Gastrocnemius medialis (tissue), 4 donors: ENCODE measurements around the gene BCAP29. TPM values are rescaled to one million over a fixed set of nuclear protein-coding genes. Genes with fewer than 3 reads are reported as not detected.
A peak's percentile ranks its signal among the peaks of the same experiment; 100 is the strongest.

ENCODE experiments used
- ATAC-seq, 2 donors: fragments of 150-250 bp; one replicate each; pipeline ENCODE4 v1.9.1; 2016
- DNase-seq, 2 donors: peaks; one replicate each; pipeline ENCODE4 v3.0.0-alpha.2; 2019
- H3K27ac ChIP-seq, 4 donors: fragments of 200-600 bp; sonication (generic); 1 replicate in 1 of 4; 2 replicates in 3 of 4; pipeline ENCODE4 v1.5.1; 2016 to 2018; ENCODE audit warnings: mild to moderate bottlenecking in 2 of 4, moderate library complexity in 1 of 4
- H3K27me3 ChIP-seq, 3 donors: fragments of 200-600 bp; sonication (generic) in 2 of 3; 1 replicate in 1 of 3; 2 replicates in 2 of 3; pipeline versions ENCODE4 v1.5.1 to v1.6.0; 2016 to 2019; ENCODE audit warnings: mild to moderate bottlenecking in 1 of 3, moderate library complexity in 1 of 3
- H3K36me3 ChIP-seq, 2 donors: fragments of 200-600 bp; sonication (generic) in 1 of 2; one replicate each; pipeline ENCODE4 v1.5.1; 2017 to 2018
- H3K4me1 ChIP-seq, 2 donors: fragments of 200-600 bp; sonication (generic) in 1 of 2; one replicate each; pipeline ENCODE4 v1.5.1; 2016 to 2017; ENCODE audit warnings: mild to moderate bottlenecking in 2 of 2
- H3K4me3 ChIP-seq, 4 donors: fragments of 200-600 bp; sonication (generic) in 3 of 4; 1 replicate in 1 of 4; 2 replicates in 3 of 4; pipeline ENCODE4 v1.5.1; 2016 to 2019; ENCODE audit warnings: mild to moderate bottlenecking in 2 of 4
- H3K9me3 ChIP-seq, 3 donors: fragments of 200-600 bp; sonication (generic) in 2 of 3; 1 replicate in 1 of 3; 2 replicates in 2 of 3; pipeline ENCODE4 v1.5.1; 2016 to 2019
- POLR2A ChIP-seq, 2 donors: fragments of 450-650 bp; IDR thresholded peaks; one replicate each; pipeline ENCODE4 v1.6.1; 2017; ENCODE audit warnings: antibody characterized with exemption in 2 of 2, mild to moderate bottlenecking in 2 of 2, moderate library complexity in 2 of 2
- in situ Hi-C, 4 donors: fragments of 200-750 bp; cut with MboI; loops; one replicate each; pipeline versions ENCODE4 v1.15.0 to v1.8.0; 2017; ENCODE audit warnings: low sequenced_read_pairs in 4 of 4
- intact Hi-C: fragments of 100-400 bp; cut with DNase I; formaldehyde crosslinking; loops from one replicate; pipeline ENCODE4 v1.15.1; 2023; ENCODE audit warnings: low total_unique reads
- total RNA-seq, 4 donors: library from RNA; depleted of rRNA; stranded (reverse); fragments of >200 nt; gene quantifications; one replicate each; pipeline versions ENCODE4 v1.1.0 to v1.2.3, GENCODE V29; 2016
- TF ChIP-seq, protein P1 (sequence below), 5 experiments: fragments of 450-650 bp in 3 of 5; fragments of 200-600 bp in 2 of 5; sonication (generic) in 2 of 5; IDR thresholded peaks in 4 of 5; conservative IDR thresholded peaks in 1 of 5; 1 replicate in 4 of 5; 2 replicates in 1 of 5; pipeline ENCODE4 v1.5.1; 2016 to 2019; ENCODE audit warnings: antibody characterized with exemption in 5 of 5, mild to moderate bottlenecking in 3 of 5, moderate library complexity in 3 of 5

Gene BCAP29
- total RNA-seq, 4 donors from 2014 or later = 125 to 152 (median 129) TPM

DNA sequence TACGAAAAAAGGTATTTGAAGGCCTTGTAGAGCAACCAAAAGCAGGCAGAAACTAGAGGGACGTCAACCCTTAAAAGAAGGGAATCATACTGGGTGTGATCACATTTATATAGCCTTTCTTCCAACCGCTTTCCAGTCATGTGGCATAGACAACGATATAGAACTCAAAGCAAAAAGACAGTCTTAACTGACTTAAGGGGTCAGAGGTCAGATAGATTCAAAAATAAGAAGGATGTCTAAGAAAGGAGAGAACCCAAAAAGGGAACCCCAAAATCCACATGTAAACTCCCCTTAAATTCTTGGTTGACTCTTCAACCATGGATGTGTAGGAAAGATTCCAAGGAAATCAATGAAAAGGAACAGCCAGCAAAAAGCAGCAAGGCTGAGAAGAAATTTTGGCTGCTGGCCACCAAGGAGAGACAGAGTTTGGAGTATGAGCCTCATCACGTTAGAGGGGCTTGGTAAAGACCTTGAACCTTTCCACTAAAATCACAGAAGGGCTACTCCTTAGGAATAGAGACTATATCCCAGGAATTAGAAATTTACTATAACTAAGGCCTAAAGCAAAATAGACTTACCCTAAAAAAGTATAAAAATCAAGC lies 8.6 kb downstream of the BCAP29 start:
- H3K4me1 ChIP-seq = no peaks in the 10 kb centered on the region
- H3K4me3 ChIP-seq = no peak overlapping the region
- intact Hi-C loops = no loop called here
- no peaks in the 10 kb centered on the region for H3K9me3 ChIP-seq
- H3K27ac ChIP-seq = no peak overlapping the region
- H3K27me3 ChIP-seq = no peaks in the 10 kb centered on the region
- no peak for TF ChIP-seq POLR2A (IDR thresholded peaks at IDR 0.05)
- TF ChIP-seq, protein P1, sequence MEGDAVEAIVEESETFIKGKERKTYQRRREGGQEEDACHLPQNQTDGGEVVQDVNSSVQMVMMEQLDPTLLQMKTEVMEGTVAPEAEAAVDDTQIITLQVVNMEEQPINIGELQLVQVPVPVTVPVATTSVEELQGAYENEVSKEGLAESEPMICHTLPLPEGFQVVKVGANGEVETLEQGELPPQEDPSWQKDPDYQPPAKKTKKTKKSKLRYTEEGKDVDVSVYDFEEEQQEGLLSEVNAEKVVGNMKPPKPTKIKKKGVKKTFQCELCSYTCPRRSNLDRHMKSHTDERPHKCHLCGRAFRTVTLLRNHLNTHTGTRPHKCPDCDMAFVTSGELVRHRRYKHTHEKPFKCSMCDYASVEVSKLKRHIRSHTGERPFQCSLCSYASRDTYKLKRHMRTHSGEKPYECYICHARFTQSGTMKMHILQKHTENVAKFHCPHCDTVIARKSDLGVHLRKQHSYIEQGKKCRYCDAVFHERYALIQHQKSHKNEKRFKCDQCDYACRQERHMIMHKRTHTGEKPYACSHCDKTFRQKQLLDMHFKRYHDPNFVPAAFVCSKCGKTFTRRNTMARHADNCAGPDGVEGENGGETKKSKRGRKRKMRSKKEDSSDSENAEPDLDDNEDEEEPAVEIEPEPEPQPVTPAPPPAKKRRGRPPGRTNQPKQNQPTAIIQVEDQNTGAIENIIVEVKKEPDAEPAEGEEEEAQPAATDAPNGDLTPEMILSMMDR (IDR thresholded peaks at IDR 0.05 in 4 of 5, conservative IDR thresholded peaks at IDR 0.05 in 1 of 5) = no peak
- in situ Hi-C loops = loop anchor here in 3 of 4 donors (25.0 kb wide), 2 partner anchors 299 to 401 kb away; partner anchors contain the start of gene DLD (in 2 of the 3)
- peaks cover 0 to 8% of the 10 kb centered on the region in 2 donors for H3K36me3 ChIP-seq
- DNase-seq (no peak), ATAC-seq (no peak)

- peaks cover 0 to 18% of the 10 kb centered on the region in 2 donors for H3K36me3 ChIP-seq
- no peaks in the 10 kb centered on the region for H3K27me3 ChIP-seq
- no peaks in the 10 kb centered on the region for H3K9me3 ChIP-seq
- in situ Hi-C loops = loop anchor here in 3 of 4 donors (25.0 kb wide), 2 partner anchors 296 to 404 kb away; partner anchors contain the start of gene DLD (in 2 of the 3)
- H3K4me3 ChIP-seq = no peak overlapping the region
- DNase-seq (no peak), ATAC-seq (no peak)
- H3K27ac ChIP-seq = peak overlapping the region in 1 of 4 donors; percentile 2
- intact Hi-C loops = no loop called here
- TF ChIP-seq, protein P1 (IDR thresholded peaks at IDR 0.05 in 4 of 5, conservative IDR thresholded peaks at IDR 0.05 in 1 of 5) = no peak
- no peak for TF ChIP-seq POLR2A (IDR thresholded peaks at IDR 0.05)
- peaks cover 0 to 5% of the 10 kb centered on the region in 2 donors for H3K4me1 ChIP-seq
Observed at GRCh38 chr7:107591421-107591820, 11.4 kb downstream of the BCAP29 start.

- in situ Hi-C loops (loop anchor here in 3 of 4 donors (25.0 kb wide), 2 partner anchors 295 to 405 kb away; partner anchors contain the start of gene DLD (in 2 of the 3)), intact Hi-C loops (no loop called here)
- ATAC-seq (no peak), DNase-seq (no peak)
- H3K4me3 ChIP-seq = no peak overlapping the region
- no peak for TF ChIP-seq POLR2A (IDR thresholded peaks at IDR 0.05)
- TF ChIP-seq, protein P1 (IDR thresholded peaks at IDR 0.05 in 4 of 5, conservative IDR thresholded peaks at IDR 0.05 in 1 of 5) = no peak
- peaks cover 5% of the 10 kb centered on the region in 2 donors for H3K4me1 ChIP-seq
- H3K27ac ChIP-seq = peak overlapping the region in 1 of 4 donors; percentile 2
- H3K27me3 ChIP-seq = no peaks in the 10 kb centered on the region
- H3K36me3 ChIP-seq = peaks cover 0 to 28% of the 10 kb centered on the region in 2 donors
- no peaks in the 10 kb centered on the region for H3K9me3 ChIP-seq
Observed at GRCh38 chr7:107592361-107593024, 12.4 kb downstream of the BCAP29 start.

DNA sequence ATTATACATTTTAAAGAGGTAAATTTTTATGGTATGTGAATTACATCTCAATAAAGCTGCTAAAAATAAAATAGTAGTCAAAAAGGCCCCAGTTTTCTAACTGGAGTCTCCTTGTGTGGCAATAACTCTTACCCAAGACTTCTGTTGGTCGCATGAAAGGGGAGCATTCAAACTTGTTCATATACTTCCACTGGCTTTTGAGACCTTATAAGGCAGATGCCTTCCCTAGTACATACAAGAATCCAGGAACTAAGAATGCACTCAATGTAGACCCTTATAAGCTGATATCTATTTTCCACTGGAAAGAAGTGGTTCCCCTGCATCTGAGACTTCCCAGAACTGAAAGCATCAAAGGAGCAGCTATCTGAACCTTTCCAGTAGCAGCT lies 13.0 kb downstream of the BCAP29 start:
- intact Hi-C loops = no loop called here
- H3K27ac ChIP-seq = no peak overlapping the region
- peaks cover 5 to 7% of the 10 kb centered on the region in 2 donors for H3K4me1 ChIP-seq

More for the DNA sequence above, 13.0 kb downstream of the BCAP29 start:
- Histone ChIP-seq H3K27me3 (no peaks in the 10 kb centered on the region), H3K9me3 (no peaks in the 10 kb centered on the region), H3K36me3 (peaks cover 0 to 33% of the 10 kb centered on the region in 2 donors), H3K4me3 (no peak overlapping the region)
- in situ Hi-C loops = loop anchor here in 3 of 4 donors (25.0 kb wide), 2 partner anchors 294 to 406 kb away; partner anchors contain the start of gene DLD (in 2 of the 3)
- DNase-seq (no peak), ATAC-seq (no peak)
- no peak for TF ChIP-seq POLR2A (IDR thresholded peaks at IDR 0.05)
